ENCODE measurements around the gene VPS35. TPM values are rescaled to one million over a fixed set of nuclear protein-coding genes. Genes with fewer than 3 reads are reported as not detected.

Gene VPS35
- total and polyA plus RNA-seq, 2 of the 13 experiments (the other 11 are each of a cell fraction or from before 2014, with no cell fraction given), result 30.7 to 136 TPM

GRCh38 chr16:46700048-46700447, 11.1 kb upstream of the VPS35 start (continued):
- TF ChIP-seq TIGD3 (CRISPR knock-in tag; IDR thresholded peaks at IDR 0.05; ENCODE audit: borderline replicate concordance) (no peak), HDAC1 (CRISPR knock-in tag; IDR thresholded peaks at IDR 0.05) (no peak), SMAD3 (CRISPR knock-in tag; IDR thresholded peaks at IDR 0.05) (no peak), ZNF18 (CRISPR knock-in tag; IDR thresholded peaks at IDR 0.05; ENCODE audit: insufficient replicate concordance) (no peak), ATF7 (IDR thresholded peaks at IDR 0.05) (no peak), ATF7 (CRISPR knock-in tag; IDR thresholded peaks at IDR 0.05) (no peak), ZBTB20 (CRISPR knock-in tag; IDR thresholded peaks at IDR 0.05; ENCODE audit: borderline replicate concordance, low read depth) (no peak), MBD4 (IDR thresholded peaks at IDR 0.05; ENCODE audit: borderline replicate concordance, low read length) (no peak), ZBTB4 (CRISPR knock-in tag; IDR thresholded peaks at IDR 0.05; ENCODE audit: borderline replicate concordance) (no peak), FOXK1 (CRISPR knock-in tag; IDR thresholded peaks at IDR 0.05; ENCODE audit: borderline replicate concordance, low read depth) (no peak), TEAD3 (CRISPR knock-in tag; optimal IDR thresholded peaks at IDR 0.05; ENCODE audit: borderline replicate concordance) (no peak), KLF9 (CRISPR knock-in tag; IDR thresholded peaks at IDR 0.05; ENCODE audit: low read depth) (no peak), MIER3 (CRISPR knock-in tag; IDR thresholded peaks at IDR 0.05; ENCODE audit: borderline replicate concordance) (no peak)
